GM19240 (cell line): ENCODE results near the gene HACD4.
"Not testable (repeated sequence)": the region's sequence is repeated elsewhere in the genome, so short reads cannot be mapped to it uniquely, and the experiment has no call there.

ENCODE experiments used
- DNase-seq: peaks from one replicate; pipeline ENCODE4 v3.0.0; 2011; ENCODE audit warnings: low spot score; ENCODE audit not compliant: insufficient read length

The HACD4 gene

GRCh38 chr9:21016701-21017491 is 14.5 kb downstream of the HACD4 start:
- no peak for DNase-seq

DNA sequence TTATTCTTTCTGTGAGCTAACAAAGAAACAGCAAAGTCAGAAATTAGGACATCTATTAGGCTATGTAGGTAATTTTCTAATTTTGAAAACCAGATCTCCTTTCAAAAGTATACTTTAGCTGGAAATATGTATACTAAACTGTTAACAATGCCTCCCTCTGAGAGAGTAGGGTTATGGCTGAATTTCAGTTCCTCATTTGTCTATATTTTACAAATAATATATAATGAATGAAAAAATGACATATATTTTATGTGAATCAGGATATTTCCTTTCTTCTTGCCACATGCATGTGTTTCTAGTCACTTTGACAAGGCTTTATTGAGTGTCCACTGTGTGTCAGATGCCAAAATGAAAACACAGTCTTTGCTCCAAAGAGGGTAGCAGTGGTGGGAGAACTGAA is 15.4 kb downstream of the HACD4 start:
- no peak for DNase-seq

- DNase-seq = no peak
Observed at GRCh38 chr9:21015129-21015815, 16.2 kb downstream of the HACD4 start.

DNA sequence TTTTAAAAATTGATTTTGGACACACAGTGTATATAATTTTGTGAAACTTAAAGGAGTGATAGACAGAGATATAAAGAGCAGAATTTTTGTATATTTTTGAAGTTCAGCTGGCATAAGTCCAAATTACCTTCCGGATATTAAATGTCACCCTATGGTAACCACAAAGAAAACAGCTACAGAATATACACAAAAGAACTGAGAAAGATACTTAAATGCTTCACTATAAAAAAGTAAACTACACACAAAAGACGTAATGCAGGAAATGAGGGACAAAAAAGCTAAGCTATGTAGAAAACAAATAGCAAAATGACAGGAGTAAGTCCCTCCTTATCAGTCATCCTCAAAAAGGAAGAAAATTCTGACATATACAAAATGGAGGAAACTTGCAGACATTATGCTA is 29.4 kb downstream of the HACD4 start:
- DNase-seq = no peak

DNA sequence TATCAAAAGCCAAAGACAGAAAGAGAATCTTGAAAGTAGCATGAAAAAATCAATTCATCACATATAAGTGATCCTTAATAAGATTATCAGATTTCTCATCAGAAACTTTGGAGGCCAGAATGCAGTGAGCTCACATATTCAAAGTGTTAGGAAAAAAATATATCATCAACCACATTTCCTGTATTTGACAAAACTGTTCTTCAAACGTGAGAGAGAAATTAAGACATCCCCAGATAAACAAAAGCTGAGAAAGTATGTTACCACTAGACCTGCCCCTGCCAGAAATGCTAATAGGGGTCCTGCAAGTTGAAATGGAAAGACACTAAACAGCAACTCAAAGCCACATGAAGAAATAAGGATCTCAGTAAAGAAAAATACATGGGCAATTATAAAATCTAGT is 29.9 kb downstream of the HACD4 start:
- no peak for DNase-seq

DNA sequence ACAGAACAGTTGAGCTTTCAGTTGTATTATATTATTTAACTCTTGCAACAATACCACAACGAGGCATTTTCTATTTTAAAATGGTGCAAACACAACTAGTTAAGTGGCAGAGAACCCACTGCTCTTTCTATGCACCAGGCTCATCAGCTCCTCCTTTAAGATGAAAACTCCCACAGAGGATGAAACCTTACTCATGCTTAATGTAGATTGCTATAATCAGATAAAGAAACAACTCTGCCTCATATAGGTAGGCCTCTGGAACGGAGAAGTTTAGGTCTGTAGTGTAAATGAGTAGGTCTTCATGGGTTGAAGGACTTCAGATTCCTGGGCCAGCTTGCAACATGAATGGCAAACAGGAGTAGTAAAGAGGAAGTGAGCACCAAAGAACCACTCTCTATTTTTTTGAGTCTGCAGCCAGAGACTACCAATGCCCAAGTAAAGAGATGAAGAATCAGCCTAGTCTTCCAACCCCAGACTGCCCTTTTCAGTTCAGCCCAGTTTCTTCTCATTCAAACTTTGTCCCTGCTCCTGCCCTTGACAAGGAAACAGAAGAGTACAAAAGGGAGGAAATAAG is 33.9 kb downstream of the HACD4 start:
- no peak for DNase-seq

DNA sequence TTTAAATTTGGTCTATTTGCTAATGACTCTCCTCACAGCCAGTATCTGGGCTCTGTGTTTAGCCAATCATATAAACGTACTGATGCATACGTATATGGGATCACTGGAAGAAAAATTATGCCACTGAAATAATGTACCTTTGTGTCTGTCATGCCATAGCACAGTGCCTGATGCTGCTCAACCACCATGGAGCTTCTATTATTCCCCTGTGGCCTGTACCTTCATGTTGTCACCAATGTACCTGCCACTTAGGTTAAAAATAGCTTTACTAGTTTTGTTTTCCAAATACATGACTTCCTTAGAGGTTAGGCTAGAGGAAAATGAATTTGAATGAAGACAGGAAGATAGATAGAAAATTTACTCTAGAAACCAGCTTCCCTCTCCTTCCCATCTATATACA is 34.6 kb downstream of the HACD4 start:
- DNase-seq = no peak

GRCh38 chr9:20995616-20996015 is 35.8 kb downstream of the HACD4 start:
- DNase-seq = no peak

DNA sequence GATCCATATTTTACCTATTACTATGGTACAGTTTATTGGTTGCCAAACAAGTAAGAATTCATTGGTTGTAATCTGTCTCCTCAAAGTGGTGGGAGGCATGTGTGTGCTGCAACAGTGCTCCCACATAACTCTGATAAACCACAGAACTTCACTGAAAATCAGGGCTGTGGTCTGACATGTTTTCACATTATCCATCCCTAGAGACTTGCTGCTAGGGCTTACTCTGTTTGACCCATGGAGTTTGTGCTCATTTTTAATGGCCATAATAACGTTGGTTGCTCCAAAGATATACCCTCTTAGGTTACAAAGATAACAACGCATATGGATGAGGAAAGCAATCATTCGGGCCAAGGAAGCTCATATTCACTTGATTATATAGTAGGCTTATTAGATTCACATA is 37.0 kb downstream of the HACD4 start:
- DNase-seq = no peak

DNA sequence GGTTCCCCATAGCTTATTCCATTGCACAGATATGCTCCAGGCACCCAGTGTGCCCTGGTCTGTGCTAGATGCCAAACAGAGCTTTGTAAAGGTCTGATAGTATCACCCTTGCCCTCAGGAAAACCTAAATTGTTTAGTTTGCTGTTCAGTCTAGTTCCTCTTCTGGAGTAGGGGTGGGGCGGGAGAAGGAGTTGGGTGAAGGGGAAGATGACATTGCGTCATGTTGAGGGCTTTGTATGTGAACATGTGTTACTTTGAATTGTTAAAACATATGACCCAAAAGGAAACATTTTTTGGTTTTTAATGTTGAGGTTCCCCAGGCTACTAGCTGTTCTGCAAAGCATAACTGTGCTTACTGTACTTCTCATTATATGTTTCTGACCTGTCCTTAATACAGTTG is 40.6 kb downstream of the HACD4 start:
- DNase-seq = no peak

- DNase-seq = no peak
Observed at GRCh38 chr9:20989923-20990341, 41.5 kb downstream of the HACD4 start.

GRCh38 chr9:20988671-20989315 is 42.6 kb downstream of the HACD4 start:
- no peak for DNase-seq

DNA sequence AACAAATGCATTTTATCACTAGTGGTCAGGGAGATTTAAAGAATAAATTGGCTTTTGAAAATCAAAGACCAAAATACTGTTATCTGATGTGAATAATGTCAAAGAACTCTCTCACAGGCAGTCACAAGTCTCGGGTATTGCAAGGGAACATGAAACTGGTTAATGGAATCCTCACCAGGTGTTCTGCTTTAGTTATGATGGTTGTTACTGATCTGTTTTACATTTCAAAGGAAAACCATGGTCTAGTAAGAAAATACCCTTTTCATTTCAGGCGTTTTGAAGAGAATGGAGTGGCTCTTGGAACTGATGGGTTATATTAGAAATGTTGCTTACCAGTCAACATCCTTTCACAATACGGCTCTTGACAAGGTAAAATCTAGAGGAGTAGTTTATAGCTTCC is 43.4 kb downstream of the HACD4 start:
- no peak for DNase-seq

GRCh38 chr9:20987521-20987920 is 43.9 kb downstream of the HACD4 start:
- no peak for DNase-seq

GRCh38 chr9:20985851-20986600 is 45.4 kb downstream of the HACD4 start:
- no peak for DNase-seq

DNA sequence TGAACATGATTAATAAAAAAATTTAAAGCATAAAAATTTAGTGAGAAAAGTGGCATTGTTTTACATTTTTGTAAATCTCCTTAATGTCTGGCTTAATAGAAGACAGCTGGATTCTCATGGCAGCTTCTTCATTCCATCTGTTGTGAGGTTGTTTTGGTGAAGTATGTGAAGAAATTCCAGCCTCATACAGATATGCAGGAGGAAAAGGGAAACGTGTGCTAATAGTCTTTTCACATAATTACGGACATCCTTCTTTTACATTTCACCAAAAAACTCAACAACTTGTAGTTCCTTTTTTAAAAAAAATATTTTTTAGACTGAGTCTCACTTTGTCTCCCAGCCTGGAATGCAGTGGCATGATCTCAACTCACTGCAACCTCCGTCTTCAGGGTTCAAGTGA is 46.9 kb downstream of the HACD4 start:
- DNase-seq = no peak

GRCh38 chr9:20981486-20981885 is 50.0 kb downstream of the HACD4 start:
- no peak for DNase-seq

DNA sequence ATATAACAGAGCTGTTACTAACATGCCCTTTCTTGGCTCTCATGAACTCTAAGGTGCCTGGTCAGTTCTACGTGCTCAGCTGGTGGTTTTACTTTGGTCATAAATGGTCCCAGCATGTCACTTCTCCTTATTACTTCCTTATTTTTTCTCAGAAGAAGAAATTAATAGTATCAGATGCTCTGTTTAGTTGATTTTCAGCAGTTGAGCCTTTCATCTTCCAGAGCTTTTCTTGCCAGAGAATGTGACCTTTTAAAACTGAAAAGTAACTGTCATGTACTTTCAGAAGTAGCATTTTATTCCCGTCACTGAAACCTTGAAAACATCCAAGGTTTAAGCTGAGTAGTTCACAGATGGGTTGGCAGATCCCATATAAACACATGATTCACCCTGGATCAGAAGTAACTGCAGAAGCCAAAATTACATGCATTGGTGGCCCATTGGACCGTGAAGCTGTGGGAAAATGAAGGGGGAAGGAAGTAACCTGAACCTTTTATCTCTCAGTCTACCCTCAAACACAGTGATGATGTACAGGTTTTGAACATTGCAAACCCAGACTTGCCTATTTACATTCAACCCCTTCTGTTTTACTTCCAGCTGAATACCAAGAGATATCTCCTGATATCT is 50.5 kb downstream of the HACD4 start:
- DNase-seq = no peak

DNA sequence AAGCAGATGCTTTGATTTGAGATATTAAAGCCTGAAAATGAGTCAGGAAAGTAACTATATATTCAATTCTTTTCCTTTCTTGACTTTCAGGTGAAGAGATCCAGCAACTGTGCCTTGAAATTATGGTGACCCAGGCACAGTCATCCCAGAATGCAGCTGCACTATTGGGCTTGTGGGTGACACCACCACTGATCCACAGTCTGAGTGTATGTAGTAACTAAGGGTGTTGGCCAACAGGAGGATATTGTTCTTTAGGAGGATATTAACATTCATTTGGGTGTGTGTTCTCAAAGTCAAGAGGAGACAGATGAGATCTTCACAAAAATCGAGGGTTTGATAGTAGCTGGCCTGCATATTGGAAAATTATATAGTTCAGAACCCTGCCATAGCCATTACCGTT is 53.2 kb downstream of the HACD4 start:
- no peak for DNase-seq

DNA sequence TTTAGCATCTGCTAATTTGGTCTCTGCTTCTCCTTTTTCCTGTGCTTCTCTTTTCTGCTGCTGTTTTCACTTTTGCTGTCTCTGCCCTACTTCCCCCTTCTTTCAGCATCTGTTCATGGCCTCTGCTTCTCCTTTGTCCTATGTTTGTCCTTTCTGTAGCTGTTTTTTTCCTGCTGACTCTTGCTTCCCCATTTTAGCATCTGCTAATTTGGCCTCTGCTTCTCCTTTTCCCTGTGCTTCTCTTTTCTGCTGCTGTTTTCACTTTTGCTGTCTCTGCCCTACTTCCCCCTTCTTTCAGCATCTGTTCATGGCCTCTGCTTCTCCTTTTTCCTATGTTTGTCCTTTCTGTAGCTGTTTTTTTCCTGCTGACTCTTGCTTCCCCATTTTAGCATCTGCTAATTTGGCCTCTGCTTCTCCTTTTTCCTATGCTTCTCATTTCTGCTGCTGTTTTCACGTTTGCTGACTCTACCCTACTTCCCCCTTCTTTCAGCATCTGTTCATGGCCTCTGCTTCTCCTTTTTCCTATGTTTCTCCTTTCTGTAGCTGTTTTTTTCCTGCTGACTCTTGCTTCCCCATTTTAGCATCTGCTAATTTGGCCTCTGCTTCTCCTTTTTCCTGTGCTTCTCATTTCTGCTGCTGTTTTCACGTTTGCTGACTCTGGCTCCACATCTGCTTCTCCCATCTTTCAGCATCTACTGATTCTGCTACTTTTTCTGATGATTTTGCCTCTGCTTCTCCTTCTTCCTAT is 57.1 kb downstream of the HACD4 start:
- DNase-seq = not testable (repeated sequence)
